Astrocyte of the spinal cord (primary cell): Measurements from ENCODE around the gene MAP3K20.
"Not testable (repeated sequence)": the region's sequence is repeated elsewhere in the genome, so short reads cannot be mapped to it uniquely, and the experiment has no call there.

Experiments used
- DNase-seq: peaks from one replicate; pipeline ENCODE4 v3.0.0; 2011; ENCODE audit warnings: low read depth, low spot score
- H3K4me3 ChIP-seq: 2 replicates; pipeline ENCODE4 v1.5.1; 2011; ENCODE audit warnings: low read depth, mild to moderate bottlenecking, low read length, moderate library complexity
- CTCF ChIP-seq: IDR thresholded peaks from 2 replicates; pipeline ENCODE4 v1.5.1; 2012; ENCODE audit warnings: low read depth, mild to moderate bottlenecking, low read length, inconsistent platforms
- in situ Hi-C: cut with HindIII; loops from 2 replicates; pipeline ENCODE4 v1.10.0; 2017; ENCODE audit warnings: low sequenced_read_pairs

MAP3K20 gene

DNA sequence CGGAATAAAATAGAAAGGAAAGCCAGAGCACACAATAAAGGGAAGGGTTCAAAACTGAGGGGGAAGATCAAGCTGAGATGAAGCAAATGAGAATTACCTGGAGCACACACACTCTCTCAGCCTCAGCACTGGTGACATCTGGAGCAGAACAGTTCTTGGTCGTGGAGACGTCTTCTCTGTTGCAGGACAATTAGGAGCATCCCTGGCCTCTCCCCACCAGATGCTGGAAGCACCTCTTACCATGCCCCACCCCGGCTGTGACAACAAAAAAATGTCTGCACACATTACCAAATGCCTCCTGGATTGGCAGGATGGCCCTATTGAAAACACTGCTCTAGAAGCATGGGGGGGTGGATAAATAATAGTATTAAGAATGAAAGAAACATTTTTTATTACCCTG, 43.6 kb upstream of the MAP3K20 start:
- no peak for DNase-seq
- no peak overlapping the region for H3K4me3 ChIP-seq
- no peak for TF ChIP-seq CTCF
- in situ Hi-C loops, result no loop called here

DNA sequence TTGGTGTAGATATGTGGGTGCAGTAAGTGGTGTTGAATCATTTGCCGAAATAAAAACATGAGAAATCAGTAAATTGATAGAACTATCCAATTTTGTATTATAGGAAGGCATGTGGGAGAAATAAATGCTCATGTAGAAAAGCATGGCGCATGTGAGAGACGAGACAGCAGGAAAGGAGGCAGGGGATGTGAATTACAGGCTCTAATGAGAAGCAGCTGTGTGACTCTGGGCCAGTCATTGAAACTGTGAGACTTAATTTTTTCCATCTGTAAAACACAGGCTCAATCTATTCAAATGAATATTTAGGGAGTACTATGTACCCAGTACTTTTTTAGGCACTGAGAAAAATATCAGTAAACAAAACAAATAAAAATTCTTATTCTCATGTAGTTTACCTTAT, 42.6 kb upstream of the MAP3K20 start:
- in situ Hi-C loops, result no loop called here
- H3K4me3 ChIP-seq, result no peak overlapping the region
- no peak for DNase-seq
- no peak for TF ChIP-seq CTCF

- DNase-seq, result no peak
- no peak for TF ChIP-seq CTCF
- no peak overlapping the region for H3K4me3 ChIP-seq
- in situ Hi-C loops, result no loop called here
Observed at GRCh38 chr2:173034143-173034542, 41.5 kb upstream of the MAP3K20 start.

DNA sequence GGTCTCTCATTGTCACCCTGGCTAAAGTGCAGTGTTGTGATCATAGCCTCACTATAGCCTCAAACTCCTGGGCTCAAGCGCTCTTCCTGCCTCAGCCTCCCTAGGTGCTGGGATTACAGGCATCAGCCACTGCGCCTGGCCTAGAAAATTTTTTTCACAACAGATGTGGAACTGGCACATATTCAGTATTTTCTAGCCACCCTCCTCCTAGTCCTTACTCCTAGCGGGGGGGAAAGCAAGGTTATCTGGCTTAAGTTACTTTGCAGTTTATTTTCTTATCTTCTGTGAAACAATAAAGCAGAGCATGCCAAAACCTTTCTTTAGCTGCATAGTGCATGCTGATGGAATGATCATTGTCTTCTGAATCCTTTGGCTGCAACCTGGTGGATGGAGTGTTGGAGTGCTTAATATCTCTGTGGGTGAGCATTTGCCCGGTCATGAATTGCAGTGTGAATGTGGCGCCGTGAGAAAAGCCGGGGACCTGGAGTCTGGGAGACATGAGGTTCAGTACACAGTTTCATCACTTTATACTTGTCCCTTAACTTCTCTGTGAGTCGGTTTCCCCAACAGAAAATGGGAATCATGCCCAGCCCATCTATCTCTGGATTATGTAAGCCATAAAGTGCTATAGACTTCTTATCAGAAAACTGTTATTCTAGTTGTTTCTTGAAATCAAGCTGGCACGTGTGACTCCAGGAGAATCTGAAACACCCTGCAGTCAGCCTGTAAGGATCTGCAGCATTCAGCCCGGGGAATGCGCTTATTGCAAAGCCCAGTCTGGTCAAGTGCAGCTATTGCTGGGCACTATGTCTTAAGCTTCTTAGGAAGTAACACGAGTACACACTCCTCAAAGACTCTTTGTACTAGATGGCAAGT, 38.2 kb upstream of the MAP3K20 start:
- in situ Hi-C loops, result no loop called here
- no peak overlapping the region for H3K4me3 ChIP-seq
- DNase-seq, result no peak
- no peak for TF ChIP-seq CTCF

DNA sequence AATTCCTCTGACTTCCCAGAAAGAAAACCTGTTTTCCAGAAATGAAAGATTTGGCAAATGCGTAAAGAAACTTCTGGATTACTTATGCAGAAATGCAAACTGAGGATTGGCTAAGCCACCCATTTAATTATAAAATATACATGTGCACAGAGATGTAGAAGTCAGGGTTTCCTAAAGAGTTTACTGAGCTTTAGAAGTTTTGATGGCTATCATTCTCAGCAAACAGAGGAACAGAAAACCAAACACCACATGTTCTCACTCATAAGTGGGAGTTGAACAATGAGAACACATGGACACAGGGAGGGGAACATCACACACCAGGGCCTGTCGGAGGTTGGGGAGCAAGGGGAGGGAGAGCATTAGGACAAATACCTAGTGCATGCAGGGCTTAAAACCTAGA, 37.4 kb upstream of the MAP3K20 start:
- H3K4me3 ChIP-seq, DNase-seq, in situ Hi-C loops: not testable (repeated sequence)

DNA sequence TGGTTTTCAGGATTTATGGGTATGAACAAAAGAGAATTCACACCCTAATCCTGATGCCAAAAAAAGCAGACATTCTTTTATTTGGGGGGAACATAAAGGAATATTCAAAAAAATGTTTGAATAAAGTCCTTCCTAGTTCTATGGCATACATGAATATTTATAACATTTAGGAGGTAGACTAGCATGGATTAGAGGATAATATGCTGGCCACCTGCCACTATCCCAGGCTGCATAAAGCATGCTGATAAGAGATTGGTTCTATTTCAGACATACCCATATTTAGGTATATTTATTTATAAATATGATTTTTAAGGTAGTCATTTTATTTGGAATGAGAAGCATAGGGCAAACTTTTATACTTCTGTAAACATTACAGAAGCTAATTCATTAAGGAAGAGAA, 34.9 kb upstream of the MAP3K20 start:
- H3K4me3 ChIP-seq, result no peak overlapping the region
- TF ChIP-seq CTCF, result no peak
- no peak for DNase-seq
- in situ Hi-C loops, result no loop called here

DNA sequence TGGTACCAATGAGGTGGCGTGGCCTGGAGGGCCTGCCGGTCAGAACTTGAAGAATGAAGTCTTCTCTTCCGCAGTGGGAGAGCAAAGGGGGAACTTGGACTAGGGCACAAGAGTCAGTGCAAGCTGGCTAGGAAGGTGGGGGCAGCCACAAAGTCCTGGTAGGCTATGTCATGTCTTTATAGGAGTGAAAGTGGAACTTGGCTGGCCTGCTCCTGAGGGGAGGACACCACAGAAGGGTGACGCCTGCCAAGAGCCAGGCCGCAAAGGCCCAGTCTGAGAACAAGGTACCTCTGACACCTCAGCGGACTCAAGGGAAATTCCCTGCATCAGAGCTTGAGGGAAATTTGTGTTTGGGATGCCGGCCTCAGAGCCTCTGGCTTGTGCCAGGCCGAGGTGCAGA, 32.2 kb upstream of the MAP3K20 start:
- H3K4me3 ChIP-seq, result no peak overlapping the region
- no peak for DNase-seq
- in situ Hi-C loops, result no loop called here

More for the DNA sequence above, 32.2 kb upstream of the MAP3K20 start:
- TF ChIP-seq CTCF, result no peak
